Glutamatergic neuron (in vitro differentiated cells): ENCODE data around the gene KRT34. TPM values are rescaled to one million over a fixed set of nuclear protein-coding genes. Genes with fewer than 3 reads are reported as not detected.

Experiments
- DNase-seq: peaks from one replicate; pipeline ENCODE4 v3.0.0; 2022
- H3K27ac Mint-ChIP-seq: one replicate; pipeline ENCODE4 v1.8.0; 2020; ENCODE audit warnings: mild to moderate bottlenecking, mixed read lengths, inconsistent platforms; ENCODE audit not compliant: unreplicated experiment
- H3K27me3 Mint-ChIP-seq: one replicate; pipeline ENCODE4 v1.8.0; 2020; ENCODE audit warnings: mild to moderate bottlenecking, moderate library complexity, mixed read lengths, inconsistent platforms; ENCODE audit not compliant: unreplicated experiment
- H3K36me3 Mint-ChIP-seq: one replicate; pipeline ENCODE4 v1.8.0; 2020; ENCODE audit warnings: mild to moderate bottlenecking, mixed read lengths, inconsistent platforms; ENCODE audit not compliant: unreplicated experiment
- H3K4me1 Mint-ChIP-seq: one replicate; pipeline ENCODE4 v1.8.0; 2020; ENCODE audit warnings: mild to moderate bottlenecking, low read depth, mixed read lengths, inconsistent platforms; ENCODE audit not compliant: unreplicated experiment
- H3K4me3 Mint-ChIP-seq: one replicate; pipeline ENCODE4 v1.8.0; 2020; ENCODE audit warnings: mild to moderate bottlenecking, mixed read lengths, inconsistent platforms; ENCODE audit not compliant: unreplicated experiment
- H3K9me3 Mint-ChIP-seq: one replicate; pipeline ENCODE4 v1.8.0; 2020; ENCODE audit warnings: mild to moderate bottlenecking, moderate library complexity, mixed read lengths, inconsistent platforms; ENCODE audit not compliant: unreplicated experiment
- total RNA-seq: library from RNA; stranded (reverse); fragmentation: NEBNext Ultra II Directional; extraction: Animal tissue kit (Norgen Biotek cat#: 25700); gene quantifications from one replicate; pipeline ENCODE4 v1.2.1, GENCODE V29; 2021; ENCODE audit not compliant: unreplicated experiment
- TF ChIP-seq, protein P1 (sequence below): fragments of 200-600 bp; sonication (generic); IDR thresholded peaks from one replicate; pipeline ENCODE4 v1.5.0; 2021; ENCODE audit not compliant: partially characterized antibody, unreplicated experiment

The KRT34 gene
- total RNA-seq, 1 donor from 2014 or later = not detected

DNA sequence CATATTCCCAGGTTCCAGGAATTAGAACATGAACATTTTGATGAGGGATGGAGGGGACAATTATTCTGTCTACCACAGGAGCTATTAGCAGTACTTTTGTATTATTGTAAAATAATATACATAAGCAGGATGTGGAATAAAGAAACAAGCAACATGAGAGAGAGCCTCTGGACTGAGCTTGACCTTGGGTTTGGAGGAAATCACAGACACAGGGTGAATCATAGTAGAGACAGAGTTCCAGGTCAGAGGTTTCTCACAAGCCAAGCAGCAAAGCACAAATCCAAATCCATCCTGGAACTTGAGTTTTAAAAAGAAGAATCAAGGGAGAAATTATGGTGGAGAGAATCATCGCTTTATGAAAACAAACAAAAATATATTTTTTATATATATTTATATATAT is 10.2 kb upstream of the KRT34 start:
- Mint-ChIP-seq H3K4me1 (no peaks in the 10 kb centered on the region), H3K9me3 (peaks cover 4% of the 10 kb centered on the region), H3K4me3 (no peak overlapping the region), H3K27me3 (peaks cover 5% of the 10 kb centered on the region), H3K36me3 (no peaks in the 10 kb centered on the region), H3K27ac (no peak overlapping the region)
- DNase-seq = no peak
- TF ChIP-seq, protein P1, sequence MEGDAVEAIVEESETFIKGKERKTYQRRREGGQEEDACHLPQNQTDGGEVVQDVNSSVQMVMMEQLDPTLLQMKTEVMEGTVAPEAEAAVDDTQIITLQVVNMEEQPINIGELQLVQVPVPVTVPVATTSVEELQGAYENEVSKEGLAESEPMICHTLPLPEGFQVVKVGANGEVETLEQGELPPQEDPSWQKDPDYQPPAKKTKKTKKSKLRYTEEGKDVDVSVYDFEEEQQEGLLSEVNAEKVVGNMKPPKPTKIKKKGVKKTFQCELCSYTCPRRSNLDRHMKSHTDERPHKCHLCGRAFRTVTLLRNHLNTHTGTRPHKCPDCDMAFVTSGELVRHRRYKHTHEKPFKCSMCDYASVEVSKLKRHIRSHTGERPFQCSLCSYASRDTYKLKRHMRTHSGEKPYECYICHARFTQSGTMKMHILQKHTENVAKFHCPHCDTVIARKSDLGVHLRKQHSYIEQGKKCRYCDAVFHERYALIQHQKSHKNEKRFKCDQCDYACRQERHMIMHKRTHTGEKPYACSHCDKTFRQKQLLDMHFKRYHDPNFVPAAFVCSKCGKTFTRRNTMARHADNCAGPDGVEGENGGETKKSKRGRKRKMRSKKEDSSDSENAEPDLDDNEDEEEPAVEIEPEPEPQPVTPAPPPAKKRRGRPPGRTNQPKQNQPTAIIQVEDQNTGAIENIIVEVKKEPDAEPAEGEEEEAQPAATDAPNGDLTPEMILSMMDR = no peak

DNA sequence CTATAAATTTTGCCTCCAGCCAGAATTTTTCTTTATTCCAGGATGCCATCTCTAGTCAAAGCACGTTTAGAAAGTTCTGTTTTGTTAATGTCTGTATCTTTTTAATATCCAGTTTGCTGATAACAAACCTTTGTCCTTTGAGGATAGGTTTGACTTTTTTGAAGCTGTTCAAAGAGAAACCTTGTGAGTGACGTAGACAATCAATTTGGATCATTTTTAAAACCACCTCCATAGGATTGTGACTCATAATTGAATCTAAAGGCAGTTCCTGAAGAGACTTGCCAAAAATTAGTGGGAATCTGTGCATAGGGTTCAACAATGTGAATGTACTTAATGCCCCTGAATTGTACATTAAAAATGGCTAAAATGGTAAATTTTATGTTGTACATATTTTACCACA is 9.4 kb upstream of the KRT34 start:
- peaks cover 5% of the 10 kb centered on the region for H3K27me3 Mint-ChIP-seq
- no peak overlapping the region for H3K4me3 Mint-ChIP-seq
- H3K27ac Mint-ChIP-seq = no peak overlapping the region

DNA sequence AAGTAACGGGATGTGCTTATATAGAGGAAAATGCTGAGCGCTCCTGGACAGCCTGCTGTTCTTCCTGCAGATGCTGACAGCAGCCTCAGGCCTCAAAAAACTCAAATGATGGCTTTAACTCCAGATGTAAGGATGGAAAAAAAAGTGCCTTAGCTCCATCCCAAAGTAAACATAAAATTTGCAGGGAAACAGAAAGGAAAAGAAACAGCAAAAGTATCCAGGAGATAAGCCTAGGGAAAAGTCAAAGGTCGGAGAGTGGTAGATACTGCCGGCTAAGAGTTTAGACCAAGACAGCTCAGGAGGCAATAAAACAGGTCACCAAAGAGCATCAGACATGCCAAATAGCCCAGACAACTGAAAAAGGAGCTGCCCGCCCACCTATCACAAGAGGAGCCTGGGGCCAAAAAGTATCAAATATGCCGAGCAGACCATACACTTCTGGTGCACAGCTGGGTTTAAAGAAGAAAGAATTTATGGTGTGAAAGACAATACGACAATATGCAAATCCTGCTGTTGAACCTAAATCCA is 8.4 kb upstream of the KRT34 start:
- Mint-ChIP-seq H3K36me3 (peaks cover 8% of the 10 kb centered on the region), H3K27ac (no peak overlapping the region), H3K9me3 (peaks cover 6% of the 10 kb centered on the region), H3K27me3 (peaks cover 2% of the 10 kb centered on the region), H3K4me3 (no peak overlapping the region), H3K4me1 (no peaks in the 10 kb centered on the region)
- DNase-seq = no peak
- TF ChIP-seq, protein P1 = no peak

More for the DNA sequence above, 9.4 kb upstream of the KRT34 start:
- Mint-ChIP-seq H3K9me3 (peaks cover 6% of the 10 kb centered on the region), H3K4me1 (no peaks in the 10 kb centered on the region), H3K36me3 (peaks cover 3% of the 10 kb centered on the region)
- no peak for DNase-seq
- TF ChIP-seq, protein P1 = no peak

DNA sequence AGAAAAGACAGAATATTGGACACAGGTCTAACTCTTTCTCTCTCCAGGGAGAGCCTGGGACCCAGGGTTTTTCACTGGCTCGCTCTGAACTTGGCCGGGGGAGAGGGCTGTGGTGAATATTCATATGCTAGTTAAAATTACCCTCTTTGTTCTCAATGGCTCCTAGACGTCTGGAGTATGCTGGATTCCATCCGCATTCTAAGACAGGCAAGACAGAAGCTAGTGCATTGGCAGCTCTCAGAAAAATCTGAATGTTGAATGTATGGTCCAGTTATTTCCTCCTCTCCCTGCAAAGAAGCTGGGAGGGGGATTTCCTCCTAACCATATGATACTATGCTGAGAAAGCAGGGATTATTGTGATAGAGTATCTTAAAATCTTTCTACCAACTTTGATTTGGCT is 5.6 kb upstream of the KRT34 start:
- TF ChIP-seq, protein P1 = no peak
- Mint-ChIP-seq H3K27ac (no peak overlapping the region), H3K9me3 (peaks cover 4% of the 10 kb centered on the region), H3K4me3 (no peak overlapping the region), H3K36me3 (peaks cover 8% of the 10 kb centered on the region), H3K27me3 (no peaks in the 10 kb centered on the region), H3K4me1 (no peaks in the 10 kb centered on the region)
- no peak for DNase-seq

DNA sequence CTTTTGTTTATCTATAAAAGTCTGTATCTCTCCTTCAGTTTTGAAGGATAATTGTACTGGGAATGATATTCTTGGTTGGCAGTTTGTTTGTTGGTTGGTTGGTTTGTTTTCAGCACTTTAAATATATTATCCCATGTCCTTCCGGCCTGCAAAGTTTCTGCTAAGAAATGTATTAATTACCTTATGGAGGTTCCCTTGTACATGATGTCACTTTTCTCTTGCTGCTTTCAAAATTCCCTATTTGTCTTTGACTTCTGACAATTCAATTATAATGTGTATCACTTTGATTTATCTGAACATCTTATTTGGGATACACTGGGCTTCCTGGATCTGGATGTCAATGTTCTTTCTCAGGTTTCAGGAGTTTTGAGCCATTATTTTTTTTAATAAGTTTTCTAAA is 4.1 kb upstream of the KRT34 start:
- no peaks in the 10 kb centered on the region for H3K4me1 Mint-ChIP-seq
- no peak for DNase-seq
- no peaks in the 10 kb centered on the region for H3K27me3 Mint-ChIP-seq
- peaks cover 4% of the 10 kb centered on the region for H3K9me3 Mint-ChIP-seq
- peaks cover 8% of the 10 kb centered on the region for H3K36me3 Mint-ChIP-seq
- TF ChIP-seq, protein P1 = no peak
- no peak overlapping the region for H3K4me3 Mint-ChIP-seq
- no peak overlapping the region for H3K27ac Mint-ChIP-seq
